HepG2 (cell line): ENCODE measurements around the gene RAB22A. TPM values are rescaled to one million over a fixed set of nuclear protein-coding genes. Genes with fewer than 3 reads are reported as not detected.

Experiments
- ATAC-seq: fragments of 200-7000 bp; cut with Tn5 transposase; 3 replicates; pipeline ENCODE4 v1.9.1; 2020; ENCODE audit warnings: mild to moderate bottlenecking, moderate library complexity
- BruUV-seq: library from RNA; stranded (reverse); fragments of 400-500 nt; replicated peaks from 2 replicates; lab custom pipeline; 2021; lab: Mats Ljungman, UMichigan
- CTCF ChIA-PET: fragments of 300-600 bp; formaldehyde crosslinking; extraction: SDS; loops from one replicate; lab custom pipeline; 2021; ENCODE audit warnings: low total read pairs, inconsistent platforms, low intra/inter-chr PET ratio; lab: Yijun Ruan, JAX
- POLR2A ChIA-PET: fragments of 350-600 bp; sonication (Branson Sonifier 250); formaldehyde crosslinking; loops from one replicate; lab custom pipeline; 2020; ENCODE audit warnings: antibody characterized with exemption, inconsistent platforms; lab: Yijun Ruan, JAX
- DNase-seq: peaks from one replicate; pipeline ENCODE4 v3.0.0-alpha.2; 2015; ENCODE audit warnings: low spot score
- FAIRE-seq: peaks from 3 replicates; lab custom pipeline; 2011; peaks lifted over from hg19 to GRCh38; lab: Jason Lieb, UNC
- H2AFZ ChIP-seq: one replicate; pipeline ENCODE4 v1.6.1; 2011; ENCODE audit warnings: low read length, inconsistent platforms
- H3K27ac ChIP-seq: fragments of 300-600 bp; 3 replicates; pipeline ENCODE4 v1.8.0; 2011; ENCODE audit warnings: mixed run types, mild to moderate bottlenecking, mixed read lengths, low read length, inconsistent platforms; ENCODE audit not compliant: insufficient read depth; ENCODE audit errors: extremely low read length
- H3K27me3 ChIP-seq, 2 experiments: fragments of 200-600 bp in 1 of 2; 2 replicates in 1 of 2; 3 replicates in 1 of 2; pipeline versions ENCODE4 v1.6.0 to v1.8.0; 2011; ENCODE audit warnings: low read length in 2 of 2, mild to moderate bottlenecking in 2 of 2, moderate library complexity in 2 of 2, inconsistent platforms in 1 of 2; ENCODE audit not compliant: insufficient read depth in 2 of 2, control insufficient read depth in 1 of 2
- H3K36me3 ChIP-seq, 2 experiments: fragments of 200-600 bp in 1 of 2; replicated peaks in 1 of 2; 2 replicates in 1 of 2; 3 replicates in 1 of 2; pipeline versions ENCODE4 v1.5.1 to v1.8.0; 2011; ENCODE audit warnings: low read length in 2 of 2, inconsistent platforms in 1 of 2; ENCODE audit not compliant: insufficient read depth in 2 of 2, control insufficient read depth in 1 of 2
- H3K4me1 ChIP-seq: 2 replicates; pipeline ENCODE4 v1.5.1; 2012; ENCODE audit warnings: low read length, inconsistent platforms; ENCODE audit not compliant: insufficient read depth
- H3K4me2 ChIP-seq: 2 replicates; pipeline ENCODE4 v1.6.0; 2011; ENCODE audit warnings: low read depth, low read length, inconsistent platforms
- H3K4me3 ChIP-seq, 3 experiments: fragments of 200-600 bp in 1 of 3; sonication (generic), shearing (Covaris generic) in 1 of 3; replicated peaks in 1 of 3; 2 replicates each; pipeline ENCODE4 v1.5.1; 2011 to 2016; ENCODE audit warnings: low read length in 3 of 3, inconsistent platforms in 2 of 3, low read depth in 2 of 3, mild to moderate bottlenecking in 2 of 3, control low read depth in 1 of 3, mixed read lengths in 1 of 3; ENCODE audit not compliant: insufficient read depth in 1 of 3
- H3K79me2 ChIP-seq: one replicate; pipeline ENCODE4 v1.6.1; 2011; ENCODE audit warnings: low read length, inconsistent platforms; ENCODE audit not compliant: insufficient read depth
- H3K9ac ChIP-seq: 2 replicates; pipeline ENCODE4 v1.6.0; 2011; ENCODE audit warnings: mild to moderate bottlenecking, low read depth, low read length, inconsistent platforms; ENCODE audit not compliant: insufficient read depth
- H3K9me3 ChIP-seq: 2 replicates; pipeline ENCODE4 v1.5.1; 2012; ENCODE audit warnings: mild to moderate bottlenecking, low read length
- H4K20me1 ChIP-seq: 2 replicates; pipeline ENCODE4 v1.6.0; 2011; ENCODE audit warnings: inconsistent platforms, mild to moderate bottlenecking, low read length, moderate library complexity; ENCODE audit not compliant: insufficient read depth
- CBX5 ChIP-seq: sonication (generic); formaldehyde crosslinking; IDR thresholded peaks from 2 replicates; pipeline ENCODE4 v1.4.0; 2020; ENCODE audit warnings: missing genetic modification reagents, borderline replicate concordance
- EED ChIP-seq: sonication (generic); formaldehyde crosslinking; IDR thresholded peaks from 2 replicates; pipeline ENCODE4 v1.5.0; 2020; ENCODE audit warnings: mild to moderate bottlenecking, missing genetic modification reagents
- HHEX ChIP-seq: IDR thresholded peaks from 2 replicates; pipeline ENCODE4 v1.6.1; 2016; ENCODE audit warnings: control low read depth
- HNRNPL ChIP-seq: fragments of 200-400 bp; formaldehyde crosslinking; IDR thresholded peaks from 2 replicates; pipeline ENCODE4 v1.6.1; 2017; ENCODE audit warnings: mild to moderate bottlenecking, low read depth, low read length
- HOXD1 ChIP-seq: sonication (generic); formaldehyde crosslinking; IDR thresholded peaks from 2 replicates; pipeline ENCODE4 v1.5.0; 2020; ENCODE audit warnings: missing genetic modification reagents
- KLF12 ChIP-seq: sonication (generic); formaldehyde crosslinking; IDR thresholded peaks from 2 replicates; pipeline ENCODE4 v1.4.0; 2020; ENCODE audit warnings: missing genetic modification reagents, borderline replicate concordance
- NFKB2 ChIP-seq: sonication (generic); formaldehyde crosslinking; IDR thresholded peaks from 2 replicates; pipeline ENCODE4 v1.4.0; 2020; ENCODE audit warnings: missing genetic modification reagents, borderline replicate concordance
- PITX1 ChIP-seq: sonication (generic); formaldehyde crosslinking; IDR thresholded peaks from 2 replicates; pipeline ENCODE4 v1.5.1; 2020; ENCODE audit warnings: mild to moderate bottlenecking, missing genetic modification reagents
- RFXAP ChIP-seq: sonication (generic); formaldehyde crosslinking; IDR thresholded peaks from 2 replicates; pipeline ENCODE4 v1.4.0; 2020; ENCODE audit warnings: missing genetic modification reagents, borderline replicate concordance
- SATB2 ChIP-seq: sonication (generic); formaldehyde crosslinking; IDR thresholded peaks from 2 replicates; pipeline ENCODE4 v1.5.0; 2020; ENCODE audit warnings: missing genetic modification reagents
- TAF15 ChIP-seq: fragments of 200-400 bp; formaldehyde crosslinking; IDR thresholded peaks from one replicate; pipeline ENCODE4 v1.6.1; 2018; ENCODE audit warnings: mild to moderate bottlenecking, low read depth, low read length; ENCODE audit not compliant: poor library complexity, severe bottlenecking
- ZKSCAN1 ChIP-seq: fragments of 150-350 bp; IDR thresholded peaks from 2 replicates; pipeline ENCODE4 v1.6.1; 2014; ENCODE audit warnings: low read length
- ZNF598 ChIP-seq: sonication (generic); formaldehyde crosslinking; IDR thresholded peaks from 2 replicates; pipeline ENCODE4 v1.5.1; 2020; ENCODE audit warnings: mild to moderate bottlenecking, missing genetic modification reagents, borderline replicate concordance
- ZNF644 ChIP-seq: IDR thresholded peaks from 2 replicates; pipeline ENCODE4 v1.6.1; 2016; ENCODE audit warnings: low read depth
- WGBS: methylation state at CpG from one replicate; pipeline ENCODE4 v1.1.6; 2017; ENCODE audit warnings: low lambda C conversion rate; 5-methylcytosine and 5-hydroxymethylcytosine counted together
- in situ Hi-C: cut with HindIII; loops from 2 replicates; pipeline ENCODE4 v1.10.0; 2017; ENCODE audit warnings: low pct_unique_long_range_greater_than_20kb; ENCODE audit not compliant: extremely low pct_ligation_motif_present
- intact Hi-C: fragments of 100-400 bp; cut with micrococcal nuclease; formaldehyde crosslinking; loops from one replicate; pipeline ENCODE4 v1.10.0; 2022; ENCODE audit not compliant: unreplicated experiment
- polyA plus RNA-seq, 8 experiments: library from polyadenylated mRNA; depleted of rRNA in 3 of 8; stranded (reverse) in 7 of 8; unstranded in 1 of 8; fragments of >200 nt; fragmentation: Illumina TruSeq in 4 of 8; extraction: Trizol in 4 of 8; gene quantifications; 2 replicates each; pipeline versions ENCODE4 v1.2.1 to v1.2.3, GENCODE V29; 2011 to 2016; ENCODE audit warnings: low read depth in 4 of 8, missing spikeins in 1 of 8, mixed read lengths in 1 of 8; ENCODE audit not compliant: insufficient read depth in 1 of 8
- total RNA-seq, 5 experiments: library from RNA; depleted of rRNA; stranded (reverse); fragments of >200 nt; fragmentation: Illumina TruSeq; extraction: Trizol; gene quantifications; 2 replicates each; pipeline ENCODE4 v1.2.3, GENCODE V29; 2016; ENCODE audit warnings: low read depth in 1 of 5
- TF ChIP-seq, protein P1 (sequence below): sonication (generic); formaldehyde crosslinking; IDR thresholded peaks from 2 replicates; pipeline ENCODE4 v1.9.0; 2022; ENCODE audit warnings: missing genetic modification reagents, mild to moderate bottlenecking, borderline replicate concordance
- TF ChIP-seq, protein P2 (sequence below): fragments of 450-650 bp; IDR thresholded peaks from 2 replicates; pipeline ENCODE4 v1.6.1; 2017
- TF ChIP-seq, protein P3 (sequence below): IDR thresholded peaks from 2 replicates; pipeline ENCODE4 v1.4.0; 2020; ENCODE audit warnings: mild to moderate bottlenecking, missing genetic modification reagents

The RAB22A gene
- total and polyA plus RNA-seq, 2 of the 13 experiments (the other 11 are each of a cell fraction or from before 2014, with no cell fraction given) = 10.7 to 11.2 TPM

DNA sequence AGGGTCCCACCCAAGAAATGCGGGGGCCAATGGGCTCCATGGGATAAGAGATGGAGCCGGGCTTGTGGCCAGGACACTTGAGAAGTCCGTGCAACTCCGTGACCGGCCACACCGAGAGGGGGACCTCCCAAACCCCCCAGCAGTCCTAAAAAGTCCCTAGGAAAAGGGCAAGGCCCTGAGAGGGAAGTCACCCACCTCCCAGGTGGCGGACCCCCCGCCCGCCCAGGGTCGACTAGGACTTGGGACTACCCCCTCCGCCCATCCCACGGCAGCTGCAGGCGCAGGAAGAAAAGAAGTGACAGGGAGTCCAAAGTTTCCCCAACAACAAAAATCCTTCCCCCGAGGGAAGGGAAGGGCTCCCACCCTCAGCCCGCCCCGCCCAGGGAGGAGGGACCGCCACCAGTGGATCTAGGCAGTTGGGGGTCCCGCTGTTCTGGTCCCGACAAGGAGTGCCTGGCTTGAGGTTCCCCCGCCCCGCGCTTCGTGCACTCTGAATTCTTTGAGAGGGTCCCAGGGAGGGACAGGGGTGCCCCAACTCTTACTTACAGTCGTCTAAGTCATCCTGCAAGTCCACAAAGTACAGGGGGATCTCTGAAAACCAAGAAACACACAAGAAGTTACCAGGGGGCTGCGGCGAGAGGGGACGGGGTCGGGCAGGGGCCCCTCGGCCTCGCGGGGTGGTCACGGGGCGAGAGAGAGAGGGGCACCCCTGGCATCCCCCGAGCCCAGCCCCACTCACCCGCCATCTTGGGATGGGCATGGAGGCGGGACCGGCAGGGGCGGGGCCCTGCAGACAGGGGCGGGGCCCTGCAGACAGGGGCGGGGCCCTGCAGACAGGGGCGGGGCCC lies 611 bp upstream of the RAB22A start:
- no peak overlapping the region for H3K9ac ChIP-seq
- BruUV-seq = no TSS peak
- peaks cover 37% of the 10 kb centered on the region for H3K4me1 ChIP-seq
- FAIRE-seq = no peak
- H3K36me3 ChIP-seq = peaks cover 2 to 12% of the 10 kb centered on the region in 2 experiments; a peak in 3 of 5 replicates
- H3K4me2 ChIP-seq = peak overlapping the region; percentile 29
- 73% methylated on average over 40 of the region's 41 CpGs for WGBS
- no peak overlapping the region for H3K27ac ChIP-seq
- CTCF ChIA-PET = no interaction called here
- no peak overlapping the region for H2AFZ ChIP-seq
- peaks cover 8% of the 10 kb centered on the region for H3K79me2 ChIP-seq
- in situ Hi-C loops (no loop called here), intact Hi-C loops (loop anchor here (5.0 kb wide), 1 partner anchor 78 kb away; the partner anchor contains the start of gene VAPB)
- peak; percentile 63 for ATAC-seq
- POLR2A ChIA-PET = interaction anchor here (0.8 to 1.6 kb wide), 6 partner anchors 18 to 748 kb away, joined by 4 to 6 read pairs (median 4); partner anchors contain the start of genes STX16 and VAPB
- H3K4me3 ChIP-seq = peak overlapping the region; percentile 10 to 47 (median 25); a peak in 2 of 6 replicates
- H4K20me1 ChIP-seq = no peaks in the 10 kb centered on the region
- H3K9me3 ChIP-seq = no peaks in the 10 kb centered on the region
- no peaks in the 10 kb centered on the region; a peak in 1 of 5 replicates for H3K27me3 ChIP-seq
- DNase-seq = no peak
- TF ChIP-seq HNRNPL = 0 out of 2 replicates have a peak, but pooled peaks have one; percentile 46
- TF ChIP-seq SATB2 (CRISPR knock-in tag) = no peak
- TF ChIP-seq HOXD1 = no peak
- TF ChIP-seq EED = 0 out of 2 replicates have a peak, but pooled peaks have one; percentile 30
- TF ChIP-seq ZNF644 (CRISPR knock-in tag) = 0 out of 2 replicates have a peak, but pooled peaks have one; percentile 32
- TF ChIP-seq ZKSCAN1 = no peak
- peak; percentile 4; the same call in 1 of the 2 replicates for TF ChIP-seq KLF12
- TF ChIP-seq, protein P1, sequence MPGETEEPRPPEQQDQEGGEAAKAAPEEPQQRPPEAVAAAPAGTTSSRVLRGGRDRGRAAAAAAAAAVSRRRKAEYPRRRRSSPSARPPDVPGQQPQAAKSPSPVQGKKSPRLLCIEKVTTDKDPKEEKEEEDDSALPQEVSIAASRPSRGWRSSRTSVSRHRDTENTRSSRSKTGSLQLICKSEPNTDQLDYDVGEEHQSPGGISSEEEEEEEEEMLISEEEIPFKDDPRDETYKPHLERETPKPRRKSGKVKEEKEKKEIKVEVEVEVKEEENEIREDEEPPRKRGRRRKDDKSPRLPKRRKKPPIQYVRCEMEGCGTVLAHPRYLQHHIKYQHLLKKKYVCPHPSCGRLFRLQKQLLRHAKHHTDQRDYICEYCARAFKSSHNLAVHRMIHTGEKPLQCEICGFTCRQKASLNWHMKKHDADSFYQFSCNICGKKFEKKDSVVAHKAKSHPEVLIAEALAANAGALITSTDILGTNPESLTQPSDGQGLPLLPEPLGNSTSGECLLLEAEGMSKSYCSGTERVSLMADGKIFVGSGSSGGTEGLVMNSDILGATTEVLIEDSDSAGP (CRISPR knock-in tag) = peak; percentile 41; the same call in 1 of the 2 replicates
- TF ChIP-seq, protein P2, sequence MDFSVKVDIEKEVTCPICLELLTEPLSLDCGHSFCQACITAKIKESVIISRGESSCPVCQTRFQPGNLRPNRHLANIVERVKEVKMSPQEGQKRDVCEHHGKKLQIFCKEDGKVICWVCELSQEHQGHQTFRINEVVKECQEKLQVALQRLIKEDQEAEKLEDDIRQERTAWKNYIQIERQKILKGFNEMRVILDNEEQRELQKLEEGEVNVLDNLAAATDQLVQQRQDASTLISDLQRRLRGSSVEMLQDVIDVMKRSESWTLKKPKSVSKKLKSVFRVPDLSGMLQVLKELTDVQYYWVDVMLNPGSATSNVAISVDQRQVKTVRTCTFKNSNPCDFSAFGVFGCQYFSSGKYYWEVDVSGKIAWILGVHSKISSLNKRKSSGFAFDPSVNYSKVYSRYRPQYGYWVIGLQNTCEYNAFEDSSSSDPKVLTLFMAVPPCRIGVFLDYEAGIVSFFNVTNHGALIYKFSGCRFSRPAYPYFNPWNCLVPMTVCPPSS = no peak
- peak; percentile 41; the same call in 1 of the 2 replicates for TF ChIP-seq NFKB2
- 0 out of 2 replicates have a peak, but pooled peaks have one; percentile 5 for TF ChIP-seq RFXAP (CRISPR knock-in tag)
- peak; percentile 81; the same call in 1 of the 2 replicates for TF ChIP-seq ZNF598 (CRISPR knock-in tag)
- TF ChIP-seq CBX5 (CRISPR knock-in tag) = 0 out of 2 replicates have a peak, but pooled peaks have one; percentile 34
- TF ChIP-seq PITX1 (CRISPR knock-in tag) = no peak
- TF ChIP-seq, protein P3, sequence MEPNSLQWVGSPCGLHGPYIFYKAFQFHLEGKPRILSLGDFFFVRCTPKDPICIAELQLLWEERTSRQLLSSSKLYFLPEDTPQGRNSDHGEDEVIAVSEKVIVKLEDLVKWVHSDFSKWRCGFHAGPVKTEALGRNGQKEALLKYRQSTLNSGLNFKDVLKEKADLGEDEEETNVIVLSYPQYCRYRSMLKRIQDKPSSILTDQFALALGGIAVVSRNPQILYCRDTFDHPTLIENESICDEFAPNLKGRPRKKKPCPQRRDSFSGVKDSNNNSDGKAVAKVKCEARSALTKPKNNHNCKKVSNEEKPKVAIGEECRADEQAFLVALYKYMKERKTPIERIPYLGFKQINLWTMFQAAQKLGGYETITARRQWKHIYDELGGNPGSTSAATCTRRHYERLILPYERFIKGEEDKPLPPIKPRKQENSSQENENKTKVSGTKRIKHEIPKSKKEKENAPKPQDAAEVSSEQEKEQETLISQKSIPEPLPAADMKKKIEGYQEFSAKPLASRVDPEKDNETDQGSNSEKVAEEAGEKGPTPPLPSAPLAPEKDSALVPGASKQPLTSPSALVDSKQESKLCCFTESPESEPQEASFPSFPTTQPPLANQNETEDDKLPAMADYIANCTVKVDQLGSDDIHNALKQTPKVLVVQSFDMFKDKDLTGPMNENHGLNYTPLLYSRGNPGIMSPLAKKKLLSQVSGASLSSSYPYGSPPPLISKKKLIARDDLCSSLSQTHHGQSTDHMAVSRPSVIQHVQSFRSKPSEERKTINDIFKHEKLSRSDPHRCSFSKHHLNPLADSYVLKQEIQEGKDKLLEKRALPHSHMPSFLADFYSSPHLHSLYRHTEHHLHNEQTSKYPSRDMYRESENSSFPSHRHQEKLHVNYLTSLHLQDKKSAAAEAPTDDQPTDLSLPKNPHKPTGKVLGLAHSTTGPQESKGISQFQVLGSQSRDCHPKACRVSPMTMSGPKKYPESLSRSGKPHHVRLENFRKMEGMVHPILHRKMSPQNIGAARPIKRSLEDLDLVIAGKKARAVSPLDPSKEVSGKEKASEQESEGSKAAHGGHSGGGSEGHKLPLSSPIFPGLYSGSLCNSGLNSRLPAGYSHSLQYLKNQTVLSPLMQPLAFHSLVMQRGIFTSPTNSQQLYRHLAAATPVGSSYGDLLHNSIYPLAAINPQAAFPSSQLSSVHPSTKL = no peak
- TF ChIP-seq HHEX = 0 out of 2 replicates have a peak, but pooled peaks have one; percentile 4
- TF ChIP-seq TAF15 = no peak
